ENCODE measurements around the gene ULK1.

ULK1 gene

DNA sequence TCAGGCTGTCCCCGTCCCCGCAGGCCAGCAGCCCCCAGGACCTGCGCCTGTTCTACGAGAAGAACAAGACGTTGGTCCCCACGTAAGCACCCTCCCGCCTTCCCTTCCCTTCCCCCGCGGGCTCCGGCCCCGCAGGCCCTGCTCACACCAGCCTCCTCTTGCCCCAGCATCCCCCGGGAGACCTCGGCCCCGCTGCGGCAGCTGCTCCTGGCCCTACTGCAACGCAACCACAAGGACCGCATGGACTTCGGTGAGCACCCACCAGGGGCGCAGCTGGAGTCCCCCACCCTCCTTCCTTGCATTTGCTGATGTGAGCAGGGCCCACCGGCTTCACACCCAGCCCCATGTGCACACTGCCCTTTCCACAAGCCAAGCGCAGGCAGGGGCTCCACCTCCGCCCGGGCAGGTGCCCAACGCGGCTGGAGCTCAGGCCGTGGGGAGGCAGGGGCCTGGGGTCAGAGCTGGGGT is 15.4 kb downstream of the ULK1 start:
- no peak for DNase-seq

- DNase-seq = no peak
Measured at GRCh38 chr12:131910302-131911027, 16.0 kb downstream of the ULK1 start.

GRCh38 chr12:131911028-131911650 is 16.7 kb downstream of the ULK1 start:
- DNase-seq = no peak

DNA sequence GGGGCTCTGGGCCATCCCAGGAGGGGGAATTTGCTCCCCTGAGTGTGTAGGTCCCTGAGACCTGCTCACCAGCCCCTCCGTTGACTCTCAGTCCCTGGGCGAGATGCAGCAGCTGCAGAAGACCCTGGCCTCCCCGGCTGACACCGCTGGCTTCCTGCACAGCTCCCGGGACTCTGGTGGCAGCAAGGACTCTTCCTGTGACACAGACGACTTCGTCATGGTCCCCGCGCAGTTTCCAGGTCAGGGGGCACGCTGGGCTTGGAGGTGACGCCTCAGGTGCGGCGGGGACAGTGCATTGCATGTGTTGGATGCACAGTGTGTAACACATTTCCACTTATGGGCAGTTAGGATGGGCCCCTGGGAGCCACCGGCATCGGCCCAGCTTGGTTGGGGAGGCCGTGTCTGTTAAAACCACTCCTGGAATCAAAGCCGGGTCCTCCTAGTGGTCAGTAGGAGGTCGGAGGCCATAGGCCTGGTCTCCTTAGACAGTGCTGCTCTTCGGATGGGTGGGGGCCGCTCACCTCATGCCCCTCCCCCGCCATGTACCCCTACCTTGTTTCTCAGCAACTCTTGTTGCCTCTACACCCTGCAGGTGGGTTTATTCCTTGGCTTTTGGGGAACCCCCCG is 17.5 kb downstream of the ULK1 start:
- no peak for DNase-seq

DNA sequence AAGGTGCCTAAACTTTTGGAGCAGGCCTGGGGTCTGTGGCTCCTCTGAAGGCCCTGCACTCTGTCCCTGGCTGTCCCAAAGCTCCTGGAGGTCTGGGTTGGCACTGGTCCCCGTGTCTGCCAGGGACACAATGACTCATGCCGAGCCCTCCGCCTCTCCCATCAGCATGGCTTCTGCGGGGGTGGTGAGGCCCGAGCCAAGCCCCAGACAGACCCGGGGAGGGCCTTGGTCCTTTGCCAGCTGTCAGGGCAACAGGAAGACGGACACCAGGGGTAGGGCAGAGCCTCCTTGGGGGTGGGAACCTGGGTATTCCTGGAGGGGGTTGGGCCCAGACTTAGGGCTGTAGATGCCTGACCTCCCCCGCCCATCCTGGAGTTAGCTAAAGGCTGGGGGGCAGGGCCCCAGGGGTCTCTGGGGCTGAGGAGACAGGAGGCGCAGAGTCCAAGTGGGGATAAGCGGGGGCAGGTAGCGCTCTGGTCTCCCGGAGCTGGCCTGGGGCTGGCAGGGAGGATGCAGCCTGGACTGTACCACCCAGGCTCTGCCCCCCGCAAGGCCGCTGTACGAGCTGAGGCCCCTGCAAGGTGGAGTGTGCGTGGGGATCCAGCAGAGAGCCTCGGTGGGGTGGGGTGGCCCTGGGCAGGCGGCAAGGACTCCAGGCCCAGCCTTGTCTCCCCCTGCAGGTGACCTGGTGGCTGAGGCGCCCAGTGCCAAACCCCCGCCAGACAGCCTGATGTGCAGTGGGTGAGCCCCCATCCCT is 18.3 kb downstream of the ULK1 start:
- DNase-seq = no peak

DNA sequence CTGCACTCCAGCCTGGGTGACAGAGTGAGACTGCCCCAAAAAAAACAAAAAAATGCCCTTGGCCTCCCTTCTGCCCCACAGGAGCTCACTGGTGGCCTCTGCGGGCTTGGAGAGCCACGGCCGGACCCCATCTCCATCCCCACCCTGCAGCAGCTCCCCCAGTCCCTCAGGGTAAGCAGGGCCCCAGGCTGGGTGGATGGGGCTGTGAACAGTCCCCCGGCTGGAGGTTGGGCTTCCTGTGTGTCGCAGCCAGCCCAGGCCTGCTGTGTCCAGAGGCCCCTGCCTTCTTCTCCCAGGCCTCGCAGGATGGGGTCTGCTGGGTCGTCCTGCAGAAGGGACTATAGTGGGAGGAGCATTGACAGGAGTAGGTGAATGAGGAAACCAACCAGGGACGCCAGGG is 19.2 kb downstream of the ULK1 start:
- DNase-seq = no peak

DNA sequence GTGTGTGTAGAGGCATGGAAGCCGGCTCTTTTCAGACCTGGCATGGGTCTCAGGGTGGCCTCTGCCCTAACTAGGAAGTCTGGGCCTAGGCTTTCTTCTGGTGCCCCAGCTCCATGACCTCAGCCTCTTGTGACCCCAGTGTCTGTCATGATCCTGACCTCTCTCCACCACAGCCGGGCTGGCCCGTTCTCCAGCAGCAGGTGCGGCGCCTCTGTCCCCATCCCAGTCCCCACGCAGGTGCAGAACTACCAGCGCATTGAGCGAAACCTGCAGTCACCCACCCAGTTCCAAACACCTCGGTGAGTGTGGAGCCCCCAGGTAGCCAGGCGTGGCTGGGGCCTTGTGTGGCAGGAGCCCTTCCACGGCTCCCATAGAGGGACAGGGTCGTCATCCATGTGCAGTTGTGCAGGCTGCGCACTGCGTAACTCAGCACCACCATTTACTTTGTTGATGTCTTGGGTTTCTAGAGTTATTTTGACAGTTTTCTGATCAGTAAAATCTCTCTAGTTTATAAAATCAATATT is 19.8 kb downstream of the ULK1 start:
- DNase-seq = no peak

GRCh38 chr12:131915000-131915689 is 20.7 kb downstream of the ULK1 start:
- DNase-seq = no peak

DNA sequence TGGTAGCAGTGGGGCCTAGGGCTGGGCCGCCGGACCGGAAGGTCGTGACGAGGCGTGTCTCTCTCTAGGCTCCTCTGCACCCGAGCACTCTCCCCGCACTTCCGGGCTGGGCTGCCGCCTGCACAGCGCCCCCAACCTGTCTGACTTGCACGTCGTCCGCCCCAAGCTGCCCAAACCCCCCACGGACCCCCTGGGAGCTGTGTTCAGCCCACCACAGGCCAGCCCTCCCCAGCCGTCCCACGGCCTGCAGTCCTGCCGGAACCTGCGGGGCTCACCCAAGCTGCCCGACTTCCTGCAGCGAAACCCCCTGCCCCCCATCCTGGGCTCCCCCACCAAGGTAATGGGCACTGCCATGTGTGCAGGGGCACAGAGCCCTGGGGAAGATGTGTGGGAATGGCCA is 21.4 kb downstream of the ULK1 start:
- DNase-seq = no peak

- DNase-seq = no peak
Measured at GRCh38 chr12:131916306-131917138, 22.1 kb downstream of the ULK1 start.

DNA sequence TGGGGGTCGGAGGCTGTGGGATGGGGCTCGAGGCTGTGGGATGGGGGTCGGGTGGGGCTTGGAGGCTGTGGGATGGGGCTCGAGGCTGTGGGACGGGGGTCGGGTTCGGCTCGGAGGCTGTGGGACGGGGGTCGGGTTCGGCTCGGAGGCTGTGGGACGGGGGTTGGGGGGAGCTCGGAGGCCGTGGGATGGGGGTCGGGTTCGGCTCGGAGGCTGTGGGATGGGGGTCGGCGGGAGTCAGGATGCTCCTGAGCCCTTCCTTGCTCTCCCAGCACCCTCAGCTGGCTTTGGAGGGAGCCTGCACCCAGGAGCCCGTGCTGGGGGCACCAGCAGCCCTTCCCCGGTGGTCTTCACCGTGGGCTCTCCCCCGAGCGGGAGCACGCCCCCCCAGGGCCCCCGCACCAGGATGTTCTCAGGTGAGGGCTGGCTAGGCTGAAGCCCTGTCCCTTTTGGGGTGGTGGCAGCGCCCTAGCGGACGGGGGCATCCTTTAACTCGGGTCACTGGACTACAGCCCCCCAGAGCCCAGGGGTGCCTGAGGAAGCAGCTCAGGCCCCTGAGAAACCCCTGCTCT is 22.8 kb downstream of the ULK1 start:
- DNase-seq = no peak

- DNase-seq = no peak
Measured at GRCh38 chr12:131917711-131918306, 23.4 kb downstream of the ULK1 start.

- DNase-seq = no peak
Measured at GRCh38 chr12:131918311-131919050, 24.1 kb downstream of the ULK1 start.

DNA sequence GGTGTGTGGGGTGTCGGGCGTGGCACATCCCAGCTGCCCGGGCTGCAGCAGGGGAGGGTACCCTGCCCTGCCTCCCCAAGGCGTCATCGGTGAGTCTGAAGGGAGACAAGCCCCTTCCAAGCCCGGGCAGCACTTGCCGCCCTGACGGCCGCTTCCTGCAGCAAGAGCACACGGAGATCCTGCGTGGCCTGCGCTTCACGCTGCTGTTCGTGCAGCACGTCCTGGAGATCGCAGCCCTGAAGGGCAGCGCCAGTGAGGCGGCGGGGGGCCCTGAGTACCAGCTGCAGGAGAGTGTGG is 24.6 kb downstream of the ULK1 start:
- DNase-seq = no peak

DNA sequence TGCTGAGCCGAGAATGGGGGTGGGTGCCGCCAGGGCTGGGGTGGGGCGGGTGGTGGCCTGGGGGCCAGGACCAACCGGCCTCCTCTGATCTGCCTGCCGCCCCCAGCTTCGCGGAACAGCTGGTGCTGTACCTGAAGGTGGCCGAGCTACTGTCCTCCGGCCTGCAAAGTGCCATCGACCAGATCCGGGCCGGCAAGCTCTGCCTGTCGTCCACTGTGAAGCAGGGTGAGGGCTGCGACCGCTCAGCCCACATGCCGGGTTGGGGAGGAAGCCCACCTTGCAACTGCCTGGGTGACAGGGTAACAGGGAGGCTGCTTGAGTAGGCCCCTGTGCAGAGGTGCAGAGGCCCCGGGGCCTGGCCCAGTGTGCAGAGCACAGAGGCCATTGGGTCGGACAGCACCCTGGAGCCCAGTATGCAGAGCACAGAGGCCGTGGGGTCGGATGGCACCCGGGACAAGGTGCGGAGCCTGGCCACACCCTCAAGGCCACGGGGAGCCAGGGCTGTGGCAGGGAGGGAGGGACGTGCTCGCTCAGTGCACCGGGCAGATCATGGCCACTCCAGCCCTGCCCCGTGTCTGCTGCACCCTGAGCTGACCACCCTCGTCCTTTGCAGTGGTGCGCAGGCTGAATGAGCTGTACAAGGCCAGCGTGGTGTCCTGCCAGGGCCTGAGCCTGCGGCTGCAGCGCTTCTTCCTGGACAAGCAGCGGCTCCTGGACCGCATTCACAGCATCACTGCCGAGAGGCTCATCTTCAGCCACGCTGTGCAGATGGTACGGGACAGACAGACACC is 25.1 kb downstream of the ULK1 start:
- DNase-seq = no peak

- no peak for DNase-seq
Measured at GRCh38 chr12:131920157-131920508, 25.7 kb downstream of the ULK1 start.

DNA sequence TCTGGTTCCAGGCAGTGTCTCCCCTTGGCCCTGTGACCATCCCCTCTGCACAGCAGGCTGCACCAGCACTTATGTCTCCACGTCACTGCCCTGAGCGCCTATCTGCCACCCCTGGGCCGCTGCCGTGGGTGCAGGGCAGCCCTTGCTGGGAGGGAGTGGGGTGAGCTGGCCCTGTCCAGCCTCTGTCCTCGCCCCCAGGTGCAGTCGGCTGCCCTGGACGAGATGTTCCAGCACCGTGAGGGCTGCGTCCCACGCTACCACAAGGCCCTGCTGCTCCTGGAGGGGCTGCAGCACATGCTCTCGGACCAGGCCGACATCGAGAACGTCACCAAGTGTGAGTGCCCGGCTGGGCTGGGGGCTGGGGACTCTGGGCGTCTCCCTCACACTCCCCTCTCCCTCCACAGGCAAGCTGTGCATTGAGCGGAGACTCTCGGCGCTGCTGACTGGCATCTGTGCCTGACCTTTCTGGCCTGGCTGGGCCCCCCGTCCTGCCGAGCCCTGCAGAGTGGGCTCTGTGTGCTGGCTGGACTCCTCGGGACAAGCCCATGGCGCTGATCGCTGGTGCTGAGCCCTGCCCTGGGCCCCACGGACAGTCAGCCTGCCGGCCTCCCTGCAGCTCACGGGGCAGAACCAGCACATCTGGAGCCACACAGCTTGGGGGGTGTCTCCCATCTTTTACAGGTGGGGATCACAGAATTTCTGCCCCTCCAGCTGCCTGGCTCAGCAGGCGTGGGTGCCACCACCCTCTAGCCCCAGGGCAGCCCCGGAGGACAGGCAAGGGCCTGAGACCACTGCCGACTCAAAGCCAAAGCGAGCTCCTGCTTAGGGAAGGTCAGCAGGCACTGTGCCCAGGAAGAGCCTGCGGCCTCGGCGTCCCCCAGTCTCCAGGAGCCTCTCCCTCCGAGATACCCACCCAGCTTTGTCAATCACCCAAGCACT is 26.7 kb downstream of the ULK1 start:
- no peak for DNase-seq

Measured in DMS79 treated with DMSO at 0.1 percent for 48 hours (cell line).